D341Med (cell line): Measurements from ENCODE around the gene B3GNT3.

Source experiments
- DNase-seq: peaks from one replicate; pipeline ENCODE4 v3.0.0; 2012; ENCODE audit warnings: low spot score

B3GNT3 gene, protein sequence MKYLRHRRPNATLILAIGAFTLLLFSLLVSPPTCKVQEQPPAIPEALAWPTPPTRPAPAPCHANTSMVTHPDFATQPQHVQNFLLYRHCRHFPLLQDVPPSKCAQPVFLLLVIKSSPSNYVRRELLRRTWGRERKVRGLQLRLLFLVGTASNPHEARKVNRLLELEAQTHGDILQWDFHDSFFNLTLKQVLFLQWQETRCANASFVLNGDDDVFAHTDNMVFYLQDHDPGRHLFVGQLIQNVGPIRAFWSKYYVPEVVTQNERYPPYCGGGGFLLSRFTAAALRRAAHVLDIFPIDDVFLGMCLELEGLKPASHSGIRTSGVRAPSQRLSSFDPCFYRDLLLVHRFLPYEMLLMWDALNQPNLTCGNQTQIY

DNA sequence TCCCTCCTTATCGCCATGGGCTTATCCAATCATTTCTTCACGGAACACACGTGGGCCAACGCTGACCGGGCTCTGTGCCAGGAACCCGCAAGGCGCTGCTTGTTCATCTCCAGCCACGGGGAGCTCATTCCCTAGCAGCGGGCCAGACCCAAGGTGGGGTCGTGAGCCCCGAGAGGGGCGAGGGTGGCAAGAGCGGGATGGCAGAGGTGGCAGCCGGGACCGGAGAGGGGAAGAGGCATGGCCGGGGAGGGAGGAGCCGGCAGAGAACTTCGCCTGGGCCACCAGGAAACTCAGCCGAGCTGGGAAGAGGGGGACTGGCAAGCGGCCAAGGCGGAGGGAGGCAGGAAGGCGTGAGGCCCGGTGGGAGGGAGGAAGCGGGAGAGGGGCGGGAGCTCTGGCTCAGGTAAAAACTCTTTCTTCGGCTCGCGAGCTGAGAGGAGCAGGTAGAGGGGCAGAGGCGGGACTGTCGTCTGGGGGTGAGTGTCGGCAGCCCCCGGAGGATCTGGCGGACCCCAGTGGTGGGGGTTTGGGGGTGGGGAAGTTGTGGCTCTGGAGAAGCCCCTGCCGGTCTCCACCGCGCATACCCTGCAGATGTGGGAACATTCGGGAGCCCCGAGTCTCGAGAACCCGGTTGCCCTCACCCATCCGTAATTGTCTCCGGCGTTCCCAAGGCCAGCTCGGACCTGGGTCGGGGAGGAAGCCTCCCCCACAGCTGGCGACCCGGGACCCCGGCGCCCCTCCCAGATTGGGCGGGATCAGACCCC, at the start of gene B3GNT3:
Gene B3GNT3 (plus strand): TSS at position 408 of the 764 bp plus-strand sequence. CDS start 12,670 bp downstream, outside the sequence.
- peak; percentile 60 for DNase-seq

DNA sequence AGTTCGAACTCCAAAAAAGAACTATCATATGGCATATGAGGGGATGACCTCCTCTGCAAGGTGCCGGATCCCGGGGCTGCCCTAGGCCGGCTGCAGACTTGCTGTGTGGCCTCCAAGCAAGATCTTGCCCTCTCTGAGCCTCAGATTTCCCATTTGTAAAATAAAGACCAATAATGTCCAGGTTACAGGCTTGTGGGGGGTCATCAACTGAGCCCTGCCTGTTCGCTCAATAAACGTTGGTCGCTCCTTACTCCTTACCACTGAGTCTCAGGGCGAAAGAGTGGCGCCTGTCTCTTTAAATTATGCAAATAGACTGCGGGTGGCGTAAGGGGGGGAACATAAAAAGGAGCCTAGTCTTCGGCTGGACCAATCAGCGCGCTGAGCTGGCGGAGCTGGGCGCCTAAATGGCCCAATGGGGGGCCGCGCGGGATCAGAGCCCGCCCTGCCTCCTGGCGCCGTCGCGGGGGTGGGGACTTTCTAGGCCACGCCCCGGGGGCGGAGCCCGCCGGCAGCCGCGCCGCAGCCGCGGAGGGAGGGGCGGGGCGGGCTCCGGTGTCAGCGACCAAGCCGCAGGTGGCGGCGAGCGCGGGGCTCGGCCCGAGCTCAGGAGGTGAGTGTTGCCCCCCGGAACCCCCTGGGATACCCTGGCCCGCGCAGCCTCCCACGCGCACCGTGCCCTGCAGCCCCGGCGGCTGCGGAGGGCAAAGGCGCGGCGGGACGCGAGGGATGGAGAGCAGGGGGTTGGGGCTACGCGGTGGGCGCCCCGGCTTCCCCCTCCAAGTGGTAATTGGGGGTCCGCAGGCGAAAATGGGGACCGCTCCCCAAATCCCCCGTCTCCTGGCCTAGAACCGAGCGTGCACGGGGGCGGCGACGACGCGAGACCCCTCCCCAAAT, 47.5 kb upstream of the B3GNT3 start:
- DNase-seq: peak; percentile 99

DNA sequence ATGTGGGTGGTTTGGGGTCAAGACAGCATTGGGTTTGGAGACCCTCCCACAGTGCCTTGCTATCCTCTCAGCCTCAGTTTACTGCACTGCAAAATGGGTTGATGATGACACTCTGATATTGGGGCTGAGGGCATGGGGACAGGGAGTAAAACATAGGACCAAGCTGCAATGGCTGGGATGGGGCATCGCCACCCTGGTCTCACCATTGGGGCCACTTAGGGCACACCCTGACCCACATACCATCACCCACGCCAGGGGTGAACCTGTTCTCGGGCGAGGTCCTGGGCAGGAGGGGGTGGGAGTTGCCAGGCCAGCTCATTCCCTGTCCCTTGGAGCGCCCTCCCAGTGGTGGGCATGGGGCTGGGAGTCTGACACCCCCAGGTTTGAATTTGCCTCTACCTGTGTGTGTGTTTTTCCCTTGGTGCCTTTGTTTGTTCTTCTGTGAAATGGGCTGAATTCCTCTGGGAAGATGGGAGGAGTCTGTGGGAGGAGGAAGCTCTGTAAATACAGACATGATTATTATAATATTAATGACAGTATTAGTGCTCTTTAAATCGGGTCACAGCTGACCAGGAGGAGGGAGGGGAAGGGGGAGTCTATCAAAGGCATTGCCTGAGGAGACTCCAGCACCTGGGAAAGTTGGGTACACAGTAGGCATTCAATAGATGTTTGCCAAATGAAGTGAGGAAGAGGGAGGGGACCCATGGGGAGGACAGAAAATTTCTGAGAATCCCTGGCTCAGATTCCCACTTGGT, 45.9 kb upstream of the B3GNT3 start:
- DNase-seq: no peak

DNA sequence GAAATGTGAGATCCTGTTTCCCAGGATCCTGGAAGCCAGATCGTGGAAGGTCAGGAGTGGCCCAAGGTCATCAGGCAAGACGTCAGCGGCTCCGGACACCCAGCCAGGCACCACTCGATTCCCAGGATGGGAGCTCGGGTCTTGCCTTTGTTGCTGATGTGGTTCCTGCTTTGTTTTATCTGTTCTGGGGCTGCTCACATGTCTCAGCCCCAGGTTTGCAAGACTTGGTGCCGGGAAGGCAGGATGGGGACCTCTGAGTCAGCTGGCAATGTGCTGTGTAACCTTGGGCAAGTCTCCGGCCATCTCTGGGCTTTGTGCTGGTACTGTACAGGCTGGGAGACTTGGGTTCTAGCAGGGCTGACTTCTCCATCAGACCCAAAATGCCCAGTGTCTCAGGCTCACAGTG, 45.0 kb upstream of the B3GNT3 start:
- DNase-seq: no peak

DNA sequence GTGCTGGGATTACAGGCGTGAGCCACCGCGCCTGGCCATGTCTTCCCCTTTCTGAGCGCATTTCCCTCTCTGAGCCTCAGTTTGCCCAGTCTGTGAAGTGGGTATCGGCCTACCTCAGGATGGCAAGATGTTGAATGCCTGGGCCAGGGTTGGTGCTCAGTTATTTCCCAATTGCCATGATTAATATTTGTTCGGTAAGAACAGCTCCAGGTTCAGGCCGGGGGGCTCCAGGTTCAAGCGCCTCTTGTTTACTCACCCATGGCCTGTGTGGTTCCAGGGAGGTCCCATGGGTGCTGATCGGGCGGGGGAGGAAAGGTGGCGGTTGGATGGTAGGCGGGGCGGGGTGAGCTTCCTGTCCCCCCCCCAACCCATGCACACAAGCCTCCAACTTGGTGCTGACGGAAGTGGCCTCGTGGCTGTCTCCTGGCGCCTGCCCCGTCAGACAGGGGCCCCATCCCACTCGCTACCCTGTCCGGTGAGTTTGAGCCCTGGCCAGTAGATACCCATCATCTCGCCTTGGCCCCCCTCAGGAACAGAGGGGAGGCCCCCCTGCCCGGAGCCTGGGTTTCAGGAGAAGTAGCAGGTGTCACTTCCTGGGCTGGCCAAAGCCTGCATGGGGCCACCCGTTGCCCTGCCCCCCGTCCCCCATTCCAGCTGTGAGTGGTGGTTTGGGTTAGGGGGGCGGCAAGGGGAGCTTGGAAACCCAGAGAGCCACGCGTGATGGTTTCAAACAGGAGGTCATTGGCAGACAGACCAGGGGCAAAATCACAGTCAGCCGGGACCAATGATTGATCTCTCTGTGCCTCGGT, 43.6 kb upstream of the B3GNT3 start, which contains the start of gene FCHO1:
Gene FCHO1 (plus strand): TSS at position 375 of the 809 bp plus-strand sequence. CDS start 3,688 bp downstream, outside the sequence.
- no peak for DNase-seq

DNA sequence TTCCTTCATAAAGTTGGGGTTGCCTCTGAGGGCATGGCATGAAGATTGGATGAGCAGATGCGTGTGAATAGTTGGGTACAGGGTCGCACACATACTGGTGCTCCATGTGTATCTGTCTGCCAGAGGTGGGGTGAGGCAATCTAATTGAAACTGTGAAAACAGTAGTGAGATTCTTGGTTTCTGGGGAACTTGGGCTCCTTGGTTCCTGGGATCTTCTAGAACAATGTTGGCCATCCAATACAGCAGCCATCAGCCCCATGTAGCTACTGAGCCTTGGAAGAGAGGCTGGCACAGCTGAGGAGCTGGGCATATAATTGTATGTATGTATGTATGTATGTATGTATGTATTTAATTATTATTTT, 43.0 kb upstream of the B3GNT3 start:
- DNase-seq: no peak

DNA sequence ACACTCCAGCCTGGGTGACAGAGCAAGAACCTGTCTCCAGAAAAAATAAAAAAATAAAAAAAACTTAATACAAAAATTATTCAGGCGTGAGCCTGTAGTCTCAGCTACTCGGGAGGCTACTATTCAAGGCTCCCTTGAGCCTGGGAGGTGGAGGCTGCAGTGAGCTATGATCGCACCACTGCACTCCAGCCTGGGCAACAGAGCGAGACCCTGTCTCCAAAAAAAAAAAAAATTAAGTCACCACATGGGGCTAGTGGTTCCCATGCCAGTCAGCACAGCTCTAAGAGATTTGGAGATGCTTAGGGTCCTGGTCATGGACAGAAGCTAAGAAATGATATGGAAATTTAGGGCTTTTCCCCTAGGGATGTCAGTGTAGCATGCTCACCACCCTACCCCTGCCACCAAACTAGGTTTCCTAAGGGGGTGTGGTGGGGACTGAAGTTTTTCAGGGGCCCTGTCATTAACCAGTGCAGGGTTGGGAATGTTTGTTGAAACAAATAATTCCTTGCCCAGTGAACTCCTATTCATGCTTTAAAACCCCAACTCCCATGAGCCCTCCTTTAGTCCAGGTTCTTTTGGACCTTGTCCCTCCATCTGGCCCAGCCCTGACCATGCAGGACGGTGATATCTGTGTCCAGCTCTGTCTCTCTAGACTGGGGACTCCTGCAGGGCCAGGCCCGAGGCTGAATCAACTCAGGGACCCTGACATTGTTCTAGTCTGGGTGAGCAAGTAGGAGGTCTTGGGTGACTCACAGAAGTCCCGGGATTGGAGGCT, 41.9 kb upstream of the B3GNT3 start:
- peak; percentile 6 for DNase-seq

DNA sequence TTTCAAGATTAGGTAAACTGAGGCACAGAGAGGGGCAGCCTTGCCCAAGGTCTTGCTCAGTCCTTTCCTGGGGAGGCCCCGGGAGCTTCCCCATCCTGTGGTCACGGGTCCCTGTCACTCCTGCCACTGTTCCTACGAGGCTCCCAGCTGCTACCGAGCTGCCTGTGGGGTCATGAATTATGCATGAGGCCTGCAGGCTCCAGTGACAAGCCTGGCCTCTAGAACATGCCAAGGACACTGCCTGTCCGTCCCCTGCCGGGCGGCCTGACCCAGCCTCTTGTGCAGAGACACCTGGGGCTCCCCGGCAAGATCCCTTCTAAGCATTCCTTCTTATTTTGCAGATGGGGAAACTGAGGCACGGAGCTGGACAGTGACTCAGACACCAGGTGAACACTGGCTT, 41.0 kb upstream of the B3GNT3 start:
- DNase-seq: peak; percentile 41

DNA sequence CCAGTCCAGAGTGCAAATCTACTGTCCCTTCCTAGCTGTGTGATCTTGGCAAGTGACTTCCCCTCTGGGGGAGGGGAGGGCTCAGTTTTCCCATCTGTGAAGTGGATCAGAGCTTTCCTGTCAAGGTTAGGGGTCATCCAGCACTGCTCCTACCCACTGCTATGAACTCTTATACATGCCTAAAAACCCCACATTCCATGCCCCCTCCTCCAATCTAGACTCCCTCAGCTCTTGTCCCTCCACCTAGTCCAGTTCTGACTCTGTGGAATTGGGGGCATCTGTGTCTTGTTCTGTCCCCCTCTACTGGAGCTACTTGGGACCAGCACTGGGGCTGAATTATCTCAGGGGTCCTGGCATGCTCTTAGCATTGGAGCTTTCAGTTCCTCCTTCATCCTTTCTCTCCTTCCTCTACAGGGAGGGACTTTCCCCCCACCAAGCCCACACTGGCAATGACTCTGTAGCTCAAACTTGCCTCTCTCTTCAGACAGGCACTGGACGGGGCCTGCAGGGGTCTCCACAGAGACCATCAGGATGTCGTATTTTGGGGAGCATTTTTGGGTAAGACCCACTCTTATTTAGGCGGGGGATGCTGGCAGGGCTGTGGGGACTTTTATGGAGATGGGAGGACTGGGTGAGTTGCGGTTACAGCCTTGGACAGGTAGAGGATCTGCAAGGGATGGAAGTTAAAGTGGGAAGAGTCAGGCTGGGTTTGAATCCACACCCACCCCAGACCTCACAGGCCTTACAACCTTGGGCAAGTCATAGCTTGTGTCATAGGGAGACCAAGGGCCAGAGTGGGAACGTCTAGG, 40.1 kb upstream of the B3GNT3 start:
- peak; percentile 8 for DNase-seq

DNA sequence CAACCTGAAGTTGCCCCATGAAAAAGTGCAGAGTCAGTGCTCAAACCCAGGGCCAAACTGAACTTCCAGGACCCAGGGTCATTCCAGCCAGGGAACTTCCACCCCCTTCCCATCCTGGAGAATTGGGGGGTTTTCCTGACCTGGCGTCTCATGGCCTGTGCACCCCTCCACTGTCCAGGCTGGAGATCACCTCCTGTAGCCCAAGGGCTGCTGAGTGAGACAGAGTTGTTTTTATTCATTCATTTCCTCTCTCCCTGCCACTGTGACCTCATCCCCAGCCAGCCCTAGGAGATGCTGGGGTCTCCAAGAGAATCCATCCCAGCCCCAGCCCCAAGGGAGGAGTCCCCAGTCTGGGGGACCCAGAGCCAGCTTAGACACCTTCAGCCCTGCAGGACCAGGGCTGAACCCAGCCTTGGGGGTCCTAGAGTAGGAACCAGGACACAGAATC, 39.5 kb upstream of the B3GNT3 start:
- DNase-seq: peak; percentile 30

DNA sequence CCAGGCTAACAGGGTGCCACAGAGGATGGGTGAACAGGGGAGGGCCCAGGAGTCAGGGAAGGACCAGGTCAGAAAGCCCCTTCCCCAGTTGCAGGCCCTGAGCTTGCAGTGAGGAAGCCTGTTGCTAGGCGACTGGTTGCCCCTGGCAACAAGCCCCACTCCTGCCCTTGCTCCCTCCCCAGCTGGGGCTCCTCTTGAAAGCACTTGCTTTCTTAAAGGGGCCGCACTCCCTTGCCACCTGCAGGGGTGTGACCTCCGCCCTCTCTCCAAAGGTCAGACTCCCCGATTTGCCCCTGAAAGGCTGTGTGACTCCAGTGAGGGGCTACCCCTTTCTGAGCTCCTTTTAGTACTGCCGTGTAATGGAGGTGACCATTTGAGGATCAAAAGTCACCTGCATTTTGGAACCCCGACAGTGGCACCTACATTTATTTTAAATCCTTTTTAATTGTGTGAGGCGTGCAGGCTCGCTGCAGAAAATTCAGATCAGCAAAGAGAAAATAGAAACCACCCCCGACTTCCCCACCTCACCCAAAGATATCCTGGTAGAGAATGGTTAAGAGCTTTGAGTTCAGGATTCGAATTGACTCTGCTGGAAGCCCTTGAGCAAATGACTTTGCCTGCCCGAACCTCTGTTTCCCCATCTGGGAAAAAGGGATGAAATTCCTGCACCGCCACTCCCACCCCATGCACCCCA, 38.8 kb upstream of the B3GNT3 start:
- DNase-seq: peak; percentile 89

DNA sequence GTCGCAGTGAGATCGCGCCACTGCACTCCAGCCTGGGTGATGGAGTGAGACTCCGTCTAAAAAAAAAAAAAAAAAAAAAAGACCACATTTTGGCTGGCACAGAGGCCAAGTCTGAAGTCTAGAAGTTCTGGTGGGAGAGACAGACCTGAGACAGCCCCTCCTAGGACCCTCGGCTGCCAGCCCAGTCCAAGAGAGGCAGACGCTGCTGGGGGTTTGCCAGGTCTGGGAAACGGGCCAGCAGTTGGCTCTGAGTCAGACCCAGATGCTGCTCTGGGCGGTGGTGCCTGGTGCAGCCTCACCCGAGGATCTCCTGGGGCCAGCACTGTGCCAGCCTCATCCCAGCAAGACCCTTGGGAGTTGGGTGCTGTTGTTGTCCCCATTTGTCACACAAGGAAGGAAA, 37.8 kb upstream of the B3GNT3 start:
- peak; percentile 85 for DNase-seq

DNA sequence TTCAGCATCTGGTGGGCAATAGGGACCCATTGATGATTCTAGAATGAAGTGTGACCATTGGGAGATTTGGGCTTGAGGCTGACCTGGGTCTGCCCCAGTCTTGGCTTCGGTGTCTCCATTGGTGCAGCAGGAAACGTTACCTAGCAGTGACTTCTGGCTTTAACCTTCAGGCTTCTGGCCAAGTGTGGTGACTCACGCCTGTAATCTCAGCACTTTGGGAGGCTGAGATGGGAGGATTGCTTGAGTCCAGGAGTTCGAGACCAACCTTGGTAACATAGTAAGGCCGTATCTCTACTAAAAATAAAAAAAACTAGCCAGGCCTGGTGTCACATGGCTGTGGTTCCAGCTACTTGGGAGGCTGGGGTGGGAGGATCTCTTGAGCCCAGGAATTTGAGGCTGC, 36.4 kb upstream of the B3GNT3 start:
- no peak for DNase-seq

DNA sequence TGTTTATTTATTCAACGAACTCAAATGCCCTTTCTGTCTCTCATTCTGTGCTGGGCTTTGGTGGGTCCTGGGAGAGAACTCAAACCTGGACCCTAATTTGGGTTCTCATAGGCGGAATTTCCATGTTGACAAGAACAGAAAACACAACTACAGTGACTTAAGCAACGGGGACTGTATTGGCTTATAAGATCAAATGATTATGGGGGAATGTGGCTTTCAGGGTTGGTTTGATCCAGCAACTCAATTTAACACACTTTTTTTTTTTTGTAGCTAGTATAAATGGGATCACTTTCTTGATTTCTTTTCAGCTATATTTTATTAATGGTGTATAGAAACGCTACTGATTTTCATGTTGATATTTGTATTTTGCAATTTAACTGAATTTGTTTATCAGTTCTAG, 33.8 kb upstream of the B3GNT3 start:
- DNase-seq: no peak

DNA sequence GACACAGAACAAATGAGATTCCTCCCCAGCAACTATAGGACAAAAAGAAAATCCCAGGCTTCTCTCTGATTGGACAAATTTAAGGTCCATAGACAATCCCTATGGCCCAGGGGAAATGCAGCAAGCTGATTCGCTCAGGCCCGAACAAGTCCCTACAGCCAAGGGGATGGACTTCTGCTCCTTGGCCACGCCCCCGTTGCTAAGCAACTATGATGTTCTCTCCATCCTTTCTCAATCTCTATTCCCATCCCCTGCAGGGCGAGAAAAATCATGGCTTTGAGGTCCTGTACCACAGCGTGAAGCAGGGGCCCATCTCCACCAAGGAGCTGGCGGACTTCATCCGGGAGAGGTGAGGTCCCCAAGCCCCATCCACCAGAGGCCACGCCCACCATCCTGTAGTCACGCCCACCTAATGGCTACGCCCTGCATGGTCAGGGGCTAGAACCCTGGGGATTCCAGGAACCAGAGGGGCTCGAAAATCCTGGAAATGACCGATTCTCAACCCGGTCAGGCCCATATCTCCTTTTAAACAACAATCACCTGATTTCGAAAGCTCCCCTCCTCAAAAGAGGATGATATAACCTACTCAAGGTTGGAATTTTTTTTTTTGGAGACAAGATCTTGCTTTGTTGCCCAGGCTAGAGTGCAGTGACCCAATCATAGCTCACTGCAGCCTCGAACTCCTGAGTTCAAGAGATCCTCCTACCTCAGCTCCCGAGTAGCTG, 32.3 kb upstream of the B3GNT3 start:
- peak; percentile 63 for DNase-seq

DNA sequence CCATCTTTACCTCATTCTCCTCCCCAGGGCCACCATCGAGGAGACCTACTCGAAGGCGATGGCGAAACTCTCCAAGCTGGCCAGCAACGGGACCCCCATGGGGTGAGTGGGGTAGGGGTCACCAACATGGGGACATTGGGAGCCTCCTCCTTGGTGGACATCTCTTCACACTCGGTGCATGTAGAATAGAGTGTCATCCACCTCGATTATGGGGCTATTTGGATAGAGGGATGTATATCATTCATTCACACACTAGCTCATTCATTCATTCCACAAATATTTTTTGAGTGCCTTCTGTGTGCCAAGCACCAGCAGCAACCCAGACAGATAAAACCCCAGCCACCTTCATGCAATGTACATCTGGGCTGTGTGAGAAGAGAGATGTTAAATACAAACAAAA, 30.6 kb upstream of the B3GNT3 start:
- no peak for DNase-seq

DNA sequence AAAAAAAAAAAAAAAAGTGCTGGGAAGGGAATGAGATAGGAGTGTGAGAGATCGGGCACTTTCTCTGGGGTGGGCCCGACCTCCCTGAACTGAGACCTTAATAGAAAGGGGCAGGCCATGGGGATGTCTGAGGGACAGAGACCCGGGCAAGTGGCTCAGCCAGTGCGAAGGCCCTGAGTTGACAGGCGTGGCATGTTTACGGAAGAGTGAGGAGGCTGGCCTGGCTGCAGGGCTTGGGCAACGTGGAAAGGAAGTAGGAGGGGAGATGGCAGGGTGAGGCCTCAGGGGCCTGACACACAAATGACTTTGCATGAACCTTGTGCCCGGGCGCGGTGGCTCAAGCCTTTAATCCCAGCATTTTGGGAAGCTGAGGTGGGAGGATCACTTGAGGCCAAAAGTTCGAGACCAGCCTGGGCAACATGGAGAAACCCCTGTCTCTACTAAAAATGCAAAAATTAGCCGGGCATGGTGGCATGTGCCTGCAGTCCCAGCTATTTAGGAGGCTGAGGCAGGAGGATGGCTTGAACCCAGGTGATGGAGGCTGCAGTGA, 29.8 kb upstream of the B3GNT3 start:
- DNase-seq: no peak
